PFSK-1 (cell line): Measurements from ENCODE around the gene PDE3B.

Experiments
- POLR2AphosphoS5 ChIP-seq: IDR thresholded peaks from 2 replicates; pipeline ENCODE4 v1.6.1; 2012; ENCODE audit warnings: low read depth, mild to moderate bottlenecking, control low read depth, low read length, moderate library complexity
- TAF1 ChIP-seq: IDR thresholded peaks from 2 replicates; pipeline ENCODE4 v1.6.1; 2012; ENCODE audit warnings: low read length, control low read depth, borderline replicate concordance; ENCODE audit not compliant: insufficient read depth
- TF ChIP-seq, protein P1 (sequence below), 2 experiments: IDR thresholded peaks; 2 replicates each; pipeline versions ENCODE4 v1.6.1 to v1.8.0; 2011 to 2012; ENCODE audit warnings: low read depth in 2 of 2, low read length in 2 of 2, control low read depth in 1 of 2, inconsistent platforms in 1 of 2, mild to moderate bottlenecking in 1 of 2, moderate library complexity in 1 of 2; ENCODE audit not compliant: insufficient read depth in 1 of 2

DNA sequence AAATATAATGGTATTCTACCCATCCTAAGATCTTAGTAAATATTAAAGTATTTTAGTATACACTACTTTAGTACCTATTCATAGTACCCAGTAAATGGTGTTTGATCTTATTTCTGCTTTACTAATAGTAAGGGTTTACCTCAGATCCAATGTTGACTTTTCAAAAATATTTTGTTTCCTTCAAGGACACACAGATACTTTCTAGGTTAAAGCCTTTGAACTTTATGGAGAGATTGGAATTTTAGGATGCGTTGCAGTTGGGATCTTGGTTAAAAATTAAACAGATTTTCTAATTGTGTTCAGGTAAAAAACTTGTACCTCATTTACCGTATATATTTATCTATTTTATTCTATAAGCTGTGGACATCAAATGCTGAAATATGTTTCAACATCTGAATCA, 175.2 kb downstream of the PDE3B start:
- no peak for TF ChIP-seq TAF1
- TF ChIP-seq, protein P1, sequence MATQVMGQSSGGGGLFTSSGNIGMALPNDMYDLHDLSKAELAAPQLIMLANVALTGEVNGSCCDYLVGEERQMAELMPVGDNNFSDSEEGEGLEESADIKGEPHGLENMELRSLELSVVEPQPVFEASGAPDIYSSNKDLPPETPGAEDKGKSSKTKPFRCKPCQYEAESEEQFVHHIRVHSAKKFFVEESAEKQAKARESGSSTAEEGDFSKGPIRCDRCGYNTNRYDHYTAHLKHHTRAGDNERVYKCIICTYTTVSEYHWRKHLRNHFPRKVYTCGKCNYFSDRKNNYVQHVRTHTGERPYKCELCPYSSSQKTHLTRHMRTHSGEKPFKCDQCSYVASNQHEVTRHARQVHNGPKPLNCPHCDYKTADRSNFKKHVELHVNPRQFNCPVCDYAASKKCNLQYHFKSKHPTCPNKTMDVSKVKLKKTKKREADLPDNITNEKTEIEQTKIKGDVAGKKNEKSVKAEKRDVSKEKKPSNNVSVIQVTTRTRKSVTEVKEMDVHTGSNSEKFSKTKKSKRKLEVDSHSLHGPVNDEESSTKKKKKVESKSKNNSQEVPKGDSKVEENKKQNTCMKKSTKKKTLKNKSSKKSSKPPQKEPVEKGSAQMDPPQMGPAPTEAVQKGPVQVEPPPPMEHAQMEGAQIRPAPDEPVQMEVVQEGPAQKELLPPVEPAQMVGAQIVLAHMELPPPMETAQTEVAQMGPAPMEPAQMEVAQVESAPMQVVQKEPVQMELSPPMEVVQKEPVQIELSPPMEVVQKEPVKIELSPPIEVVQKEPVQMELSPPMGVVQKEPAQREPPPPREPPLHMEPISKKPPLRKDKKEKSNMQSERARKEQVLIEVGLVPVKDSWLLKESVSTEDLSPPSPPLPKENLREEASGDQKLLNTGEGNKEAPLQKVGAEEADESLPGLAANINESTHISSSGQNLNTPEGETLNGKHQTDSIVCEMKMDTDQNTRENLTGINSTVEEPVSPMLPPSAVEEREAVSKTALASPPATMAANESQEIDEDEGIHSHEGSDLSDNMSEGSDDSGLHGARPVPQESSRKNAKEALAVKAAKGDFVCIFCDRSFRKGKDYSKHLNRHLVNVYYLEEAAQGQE (IDR thresholded peaks at IDR 0.05; ENCODE audit: insufficient read depth in 1 of 2, low read depth in 2 of 2, low read length in 2 of 2), result no peak
- TF ChIP-seq POLR2AphosphoS5, result no peak
